ENCODE measurements around the gene RACK1. TPM values are rescaled to one million over a fixed set of nuclear protein-coding genes. Genes with fewer than 3 reads are reported as not detected.

RACK1 gene
- total and polyA plus RNA-seq, 2 of the 13 experiments (the other 11 are each of a cell fraction or from before 2014, with no cell fraction given), result 2,514 to 6,141 TPM

DNA sequence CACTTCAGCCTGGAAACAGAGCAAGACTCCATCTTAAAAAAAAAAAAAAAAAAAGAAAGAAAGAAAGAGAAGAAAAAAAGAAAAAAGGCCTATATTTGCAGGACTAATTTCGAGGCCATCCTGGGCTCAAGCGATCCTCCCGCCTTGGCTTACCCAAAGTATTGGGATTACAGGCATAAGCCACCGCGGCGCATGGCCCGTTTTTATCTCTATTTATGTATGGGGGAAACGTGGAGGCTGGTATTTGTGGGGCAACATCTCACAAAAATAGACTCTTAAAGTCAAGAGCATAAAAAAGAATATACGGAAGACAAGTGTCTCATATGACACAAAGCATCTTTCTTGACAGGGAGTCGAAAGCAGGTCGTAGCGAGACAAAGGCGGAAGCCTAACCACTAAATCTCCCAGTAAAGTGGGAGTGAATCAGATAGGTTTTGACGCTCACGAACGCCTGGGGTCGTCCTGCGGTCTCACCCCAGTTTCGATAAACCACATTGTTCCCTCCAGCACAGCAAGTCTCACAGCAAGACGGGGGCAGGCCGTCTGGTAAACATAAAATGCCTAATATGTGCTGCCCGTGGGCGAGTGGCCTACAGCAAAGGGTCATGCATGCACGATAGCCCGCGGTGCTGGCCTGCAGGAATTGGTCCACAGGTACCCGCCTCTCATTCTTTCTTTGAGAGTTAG is 22.5 kb downstream of the RACK1 start (continued):
- TF ChIP-seq ZNF446 (CRISPR knock-in tag; IDR thresholded peaks at IDR 0.05) (no peak; the same call in 1 of the 2 replicates), ARNTL (CRISPR knock-in tag; IDR thresholded peaks at IDR 0.05) (no peak), ZNF350 (CRISPR knock-in tag; IDR thresholded peaks at IDR 0.05; ENCODE audit: borderline replicate concordance, low read depth) (no peak), ZNF605 (CRISPR knock-in tag; IDR thresholded peaks at IDR 0.05) (no peak), ATF7-NPFF (CRISPR knock-in tag; IDR thresholded peaks at IDR 0.05; ENCODE audit: low read depth) (0 out of 2 replicates have a peak, but pooled peaks have one; percentile 10), ZKSCAN1 (IDR thresholded peaks at IDR 0.05; ENCODE audit: low read length) (0 out of 2 replicates have a peak, but pooled peaks have one; percentile 36), MIER3 (CRISPR knock-in tag; IDR thresholded peaks at IDR 0.05; ENCODE audit: borderline replicate concordance) (no peak), ZBTB38 (CRISPR knock-in tag; IDR thresholded peaks at IDR 0.05) (peak; percentile 92), NRL (CRISPR knock-in tag; IDR thresholded peaks at IDR 0.05; ENCODE audit: borderline replicate concordance) (peak; percentile 50; the same call in 1 of the 2 replicates), KDM6A (CRISPR knock-in tag; IDR thresholded peaks at IDR 0.05; ENCODE audit: low read depth) (no peak), SOX13 (IDR thresholded peaks at IDR 0.05) (no peak), SOX13 (CRISPR knock-in tag; conservative IDR thresholded peaks at IDR 0.05 in 1 of 2, IDR thresholded peaks at IDR 0.05 in 1 of 2) (no peak), NR2C2 (CRISPR knock-in tag; IDR thresholded peaks at IDR 0.05; ENCODE audit: borderline replicate concordance) (no peak), ZNF143 (CRISPR knock-in tag; IDR thresholded peaks at IDR 0.05) (no peak), FOSL2 (CRISPR knock-in tag; IDR thresholded peaks at IDR 0.05) (no peak), RFX1 (IDR thresholded peaks at IDR 0.05) (no peak), JARID2 (CRISPR knock-in tag; IDR thresholded peaks at IDR 0.05; ENCODE audit: insufficient replicate concordance) (no peak), ZNF496 (CRISPR knock-in tag; IDR thresholded peaks at IDR 0.05; ENCODE audit: insufficient replicate concordance) (no peak)
- TF ChIP-seq, protein P1, sequence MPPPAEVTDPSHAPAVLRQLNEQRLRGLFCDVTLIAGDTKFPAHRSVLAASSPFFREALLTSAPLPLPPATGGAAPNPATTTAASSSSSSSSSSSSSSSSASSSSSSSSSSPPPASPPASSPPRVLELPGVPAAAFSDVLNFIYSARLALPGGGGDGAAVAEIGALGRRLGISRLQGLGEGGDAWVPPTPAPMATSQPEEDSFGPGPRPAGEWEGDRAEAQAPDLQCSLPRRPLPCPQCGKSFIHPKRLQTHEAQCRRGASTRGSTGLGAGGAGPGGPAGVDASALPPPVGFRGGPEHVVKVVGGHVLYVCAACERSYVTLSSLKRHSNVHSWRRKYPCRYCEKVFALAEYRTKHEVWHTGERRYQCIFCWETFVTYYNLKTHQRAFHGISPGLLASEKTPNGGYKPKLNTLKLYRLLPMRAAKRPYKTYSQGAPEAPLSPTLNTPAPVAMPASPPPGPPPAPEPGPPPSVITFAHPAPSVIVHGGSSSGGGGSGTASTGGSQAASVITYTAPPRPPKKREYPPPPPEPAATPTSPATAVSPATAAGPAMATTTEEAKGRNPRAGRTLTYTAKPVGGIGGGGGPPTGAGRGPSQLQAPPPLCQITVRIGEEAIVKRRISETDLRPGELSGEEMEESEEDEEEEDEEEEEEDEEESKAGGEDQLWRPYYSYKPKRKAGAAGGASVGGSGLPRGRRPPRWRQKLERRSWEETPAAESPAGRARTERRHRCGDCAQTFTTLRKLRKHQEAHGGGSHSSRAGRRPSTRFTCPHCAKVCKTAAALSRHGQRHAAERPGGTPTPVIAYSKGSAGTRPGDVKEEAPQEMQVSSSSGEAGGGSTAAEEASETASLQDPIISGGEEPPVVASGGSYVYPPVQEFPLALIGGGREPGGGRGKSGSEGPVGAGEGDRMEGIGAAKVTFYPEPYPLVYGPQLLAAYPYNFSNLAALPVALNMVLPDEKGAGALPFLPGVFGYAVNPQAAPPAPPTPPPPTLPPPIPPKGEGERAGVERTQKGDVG (CRISPR knock-in tag; IDR thresholded peaks at IDR 0.05; ENCODE audit: borderline replicate concordance), result no peak
- TF ChIP-seq, protein P2, sequence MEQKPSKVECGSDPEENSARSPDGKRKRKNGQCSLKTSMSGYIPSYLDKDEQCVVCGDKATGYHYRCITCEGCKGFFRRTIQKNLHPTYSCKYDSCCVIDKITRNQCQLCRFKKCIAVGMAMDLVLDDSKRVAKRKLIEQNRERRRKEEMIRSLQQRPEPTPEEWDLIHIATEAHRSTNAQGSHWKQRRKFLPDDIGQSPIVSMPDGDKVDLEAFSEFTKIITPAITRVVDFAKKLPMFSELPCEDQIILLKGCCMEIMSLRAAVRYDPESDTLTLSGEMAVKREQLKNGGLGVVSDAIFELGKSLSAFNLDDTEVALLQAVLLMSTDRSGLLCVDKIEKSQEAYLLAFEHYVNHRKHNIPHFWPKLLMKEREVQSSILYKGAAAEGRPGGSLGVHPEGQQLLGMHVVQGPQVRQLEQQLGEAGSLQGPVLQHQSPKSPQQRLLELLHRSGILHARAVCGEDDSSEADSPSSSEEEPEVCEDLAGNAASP (CRISPR knock-in tag; IDR thresholded peaks at IDR 0.05; ENCODE audit: borderline replicate concordance), result no peak
- TF ChIP-seq, protein P3, sequence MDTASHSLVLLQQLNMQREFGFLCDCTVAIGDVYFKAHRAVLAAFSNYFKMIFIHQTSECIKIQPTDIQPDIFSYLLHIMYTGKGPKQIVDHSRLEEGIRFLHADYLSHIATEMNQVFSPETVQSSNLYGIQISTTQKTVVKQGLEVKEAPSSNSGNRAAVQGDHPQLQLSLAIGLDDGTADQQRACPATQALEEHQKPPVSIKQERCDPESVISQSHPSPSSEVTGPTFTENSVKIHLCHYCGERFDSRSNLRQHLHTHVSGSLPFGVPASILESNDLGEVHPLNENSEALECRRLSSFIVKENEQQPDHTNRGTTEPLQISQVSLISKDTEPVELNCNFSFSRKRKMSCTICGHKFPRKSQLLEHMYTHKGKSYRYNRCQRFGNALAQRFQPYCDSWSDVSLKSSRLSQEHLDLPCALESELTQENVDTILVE (CRISPR knock-in tag; IDR thresholded peaks at IDR 0.05), result no peak
- TF ChIP-seq, protein P4, sequence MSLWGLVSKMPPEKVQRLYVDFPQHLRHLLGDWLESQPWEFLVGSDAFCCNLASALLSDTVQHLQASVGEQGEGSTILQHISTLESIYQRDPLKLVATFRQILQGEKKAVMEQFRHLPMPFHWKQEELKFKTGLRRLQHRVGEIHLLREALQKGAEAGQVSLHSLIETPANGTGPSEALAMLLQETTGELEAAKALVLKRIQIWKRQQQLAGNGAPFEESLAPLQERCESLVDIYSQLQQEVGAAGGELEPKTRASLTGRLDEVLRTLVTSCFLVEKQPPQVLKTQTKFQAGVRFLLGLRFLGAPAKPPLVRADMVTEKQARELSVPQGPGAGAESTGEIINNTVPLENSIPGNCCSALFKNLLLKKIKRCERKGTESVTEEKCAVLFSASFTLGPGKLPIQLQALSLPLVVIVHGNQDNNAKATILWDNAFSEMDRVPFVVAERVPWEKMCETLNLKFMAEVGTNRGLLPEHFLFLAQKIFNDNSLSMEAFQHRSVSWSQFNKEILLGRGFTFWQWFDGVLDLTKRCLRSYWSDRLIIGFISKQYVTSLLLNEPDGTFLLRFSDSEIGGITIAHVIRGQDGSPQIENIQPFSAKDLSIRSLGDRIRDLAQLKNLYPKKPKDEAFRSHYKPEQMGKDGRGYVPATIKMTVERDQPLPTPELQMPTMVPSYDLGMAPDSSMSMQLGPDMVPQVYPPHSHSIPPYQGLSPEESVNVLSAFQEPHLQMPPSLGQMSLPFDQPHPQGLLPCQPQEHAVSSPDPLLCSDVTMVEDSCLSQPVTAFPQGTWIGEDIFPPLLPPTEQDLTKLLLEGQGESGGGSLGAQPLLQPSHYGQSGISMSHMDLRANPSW (CRISPR knock-in tag; IDR thresholded peaks at IDR 0.05; ENCODE audit: borderline replicate concordance), result no peak

Data from HepG2 (cell line).